Osteocyte (in vitro differentiated cells): ENCODE data around the gene ATP6V1G2. TPM values are rescaled to one million over a fixed set of nuclear protein-coding genes. Genes with fewer than 3 reads are reported as not detected.

ENCODE experiments used
- DNase-seq: peaks from one replicate; pipeline ENCODE4 v3.0.0; 2021; ENCODE audit warnings: mixed read lengths; ENCODE audit not compliant: unreplicated experiment; ENCODE audit errors: extremely low spot score
- H3K27ac Mint-ChIP-seq: one replicate; pipeline ENCODE4 v1.8.0; 2021; ENCODE audit warnings: mild to moderate bottlenecking, mixed read lengths; ENCODE audit not compliant: unreplicated experiment
- H3K27me3 Mint-ChIP-seq: one replicate; pipeline ENCODE4 v1.8.0; 2021; ENCODE audit warnings: mixed read lengths; ENCODE audit not compliant: unreplicated experiment
- H3K36me3 Mint-ChIP-seq: one replicate; pipeline ENCODE4 v1.8.0; 2021; ENCODE audit warnings: mixed read lengths; ENCODE audit not compliant: unreplicated experiment
- H3K4me1 Mint-ChIP-seq: one replicate; pipeline ENCODE4 v1.8.0; 2021; ENCODE audit warnings: mixed read lengths; ENCODE audit not compliant: unreplicated experiment
- H3K4me3 Mint-ChIP-seq: one replicate; pipeline ENCODE4 v1.8.0; 2021; ENCODE audit warnings: mild to moderate bottlenecking, moderate library complexity, mixed read lengths; ENCODE audit not compliant: unreplicated experiment
- H3K9me3 Mint-ChIP-seq: one replicate; pipeline ENCODE4 v1.8.0; 2021; ENCODE audit warnings: mixed read lengths; ENCODE audit not compliant: unreplicated experiment
- total RNA-seq: library from RNA; stranded (reverse); gene quantifications from 2 replicates; pipeline ENCODE4 v1.2.1, GENCODE V29; 2021
- TF ChIP-seq, protein P1 (sequence below): fragments of 200-600 bp; sonication (generic); IDR thresholded peaks from 2 replicates; pipeline ENCODE4 v1.5.0; 2021; ENCODE audit warnings: antibody characterized with exemption, mild to moderate bottlenecking, moderate library complexity

Gene ATP6V1G2
- total RNA-seq, 1 donor from 2014 or later = 9.0 TPM

GRCh38 chr6:31529329-31530150 is 16.9 kb downstream of the ATP6V1G2 start:
- Mint-ChIP-seq H3K36me3 (peaks cover 36% of the 10 kb centered on the region), H3K4me3 (no peak overlapping the region), H3K9me3 (no peaks in the 10 kb centered on the region), H3K27me3 (no peaks in the 10 kb centered on the region), H3K27ac (peak overlapping the region; percentile 44), H3K4me1 (peaks cover 8% of the 10 kb centered on the region)
- no peak for DNase-seq
- TF ChIP-seq, protein P1, sequence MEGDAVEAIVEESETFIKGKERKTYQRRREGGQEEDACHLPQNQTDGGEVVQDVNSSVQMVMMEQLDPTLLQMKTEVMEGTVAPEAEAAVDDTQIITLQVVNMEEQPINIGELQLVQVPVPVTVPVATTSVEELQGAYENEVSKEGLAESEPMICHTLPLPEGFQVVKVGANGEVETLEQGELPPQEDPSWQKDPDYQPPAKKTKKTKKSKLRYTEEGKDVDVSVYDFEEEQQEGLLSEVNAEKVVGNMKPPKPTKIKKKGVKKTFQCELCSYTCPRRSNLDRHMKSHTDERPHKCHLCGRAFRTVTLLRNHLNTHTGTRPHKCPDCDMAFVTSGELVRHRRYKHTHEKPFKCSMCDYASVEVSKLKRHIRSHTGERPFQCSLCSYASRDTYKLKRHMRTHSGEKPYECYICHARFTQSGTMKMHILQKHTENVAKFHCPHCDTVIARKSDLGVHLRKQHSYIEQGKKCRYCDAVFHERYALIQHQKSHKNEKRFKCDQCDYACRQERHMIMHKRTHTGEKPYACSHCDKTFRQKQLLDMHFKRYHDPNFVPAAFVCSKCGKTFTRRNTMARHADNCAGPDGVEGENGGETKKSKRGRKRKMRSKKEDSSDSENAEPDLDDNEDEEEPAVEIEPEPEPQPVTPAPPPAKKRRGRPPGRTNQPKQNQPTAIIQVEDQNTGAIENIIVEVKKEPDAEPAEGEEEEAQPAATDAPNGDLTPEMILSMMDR = no peak

- Mint-ChIP-seq H3K27ac (peak within 1 kb of the TSS; percentile 44), H3K4me1 (peaks cover 8% of the 10 kb centered on the region), H3K27me3 (no peaks in the 10 kb centered on the region), H3K4me3 (no peak within 1 kb of the TSS), H3K36me3 (peaks cover 30% of the 10 kb centered on the region), H3K9me3 (no peaks in the 10 kb centered on the region)
- no peak for DNase-seq
- TF ChIP-seq, protein P1 = no peak
Measured at GRCh38 chr6:31528821-31529328, 17.5 kb downstream of the ATP6V1G2 start, which contains the start of gene MCCD1. Gene MCCD1 (plus strand): TSS chr6:31528962. CDS start chr6:31529015, 53 bp downstream.

GRCh38 chr6:31528307-31528777 is 18.1 kb downstream of the ATP6V1G2 start:
- H3K4me3 Mint-ChIP-seq = no peak overlapping the region
- H3K9me3 Mint-ChIP-seq = no peaks in the 10 kb centered on the region
- H3K27me3 Mint-ChIP-seq = no peaks in the 10 kb centered on the region
- peaks cover 26% of the 10 kb centered on the region for H3K36me3 Mint-ChIP-seq
- H3K4me1 Mint-ChIP-seq = peaks cover 8% of the 10 kb centered on the region
- TF ChIP-seq, protein P1 = no peak
- DNase-seq = no peak
- peak overlapping the region; percentile 43 for H3K27ac Mint-ChIP-seq

DNA sequence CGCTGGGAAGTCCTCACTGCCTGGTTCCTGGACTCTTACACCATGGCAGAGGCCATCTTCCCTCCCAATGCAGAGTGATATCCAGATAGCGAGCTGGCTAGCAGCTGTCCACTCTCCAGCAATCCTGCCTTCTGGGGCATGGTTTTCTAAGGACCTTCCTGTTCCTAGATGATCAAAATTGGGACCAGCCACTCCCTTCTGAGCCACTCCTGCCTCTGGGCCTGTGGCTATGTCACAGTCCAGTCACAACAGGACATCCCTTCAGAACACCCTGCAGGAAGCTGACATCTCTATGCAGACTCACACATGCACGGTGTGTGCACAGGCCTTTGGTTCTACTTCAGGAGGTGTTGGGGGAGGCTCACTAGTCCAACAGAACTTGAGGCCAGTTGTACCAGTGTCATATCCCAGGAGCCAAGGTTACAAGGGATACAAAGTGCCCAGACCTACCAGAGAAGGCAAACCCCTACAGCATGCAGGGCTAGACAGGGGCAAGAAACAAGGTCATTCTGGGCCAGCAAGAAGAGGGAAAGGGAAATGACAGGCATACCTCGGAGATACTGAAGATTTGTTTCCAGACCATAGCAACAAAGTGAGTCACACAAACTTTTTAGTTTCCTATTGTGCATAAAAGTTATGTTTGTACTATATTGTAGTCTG is 20.3 kb downstream of the ATP6V1G2 start:
- TF ChIP-seq, protein P1 = no peak
- peaks cover 8% of the 10 kb centered on the region for H3K4me1 Mint-ChIP-seq
- no peak for DNase-seq
- peaks cover 11% of the 10 kb centered on the region for H3K36me3 Mint-ChIP-seq
- H3K4me3 Mint-ChIP-seq = no peak overlapping the region
- H3K27ac Mint-ChIP-seq = peak overlapping the region; percentile 21
- H3K27me3 Mint-ChIP-seq = peaks cover 11% of the 10 kb centered on the region
- no peaks in the 10 kb centered on the region for H3K9me3 Mint-ChIP-seq

DNA sequence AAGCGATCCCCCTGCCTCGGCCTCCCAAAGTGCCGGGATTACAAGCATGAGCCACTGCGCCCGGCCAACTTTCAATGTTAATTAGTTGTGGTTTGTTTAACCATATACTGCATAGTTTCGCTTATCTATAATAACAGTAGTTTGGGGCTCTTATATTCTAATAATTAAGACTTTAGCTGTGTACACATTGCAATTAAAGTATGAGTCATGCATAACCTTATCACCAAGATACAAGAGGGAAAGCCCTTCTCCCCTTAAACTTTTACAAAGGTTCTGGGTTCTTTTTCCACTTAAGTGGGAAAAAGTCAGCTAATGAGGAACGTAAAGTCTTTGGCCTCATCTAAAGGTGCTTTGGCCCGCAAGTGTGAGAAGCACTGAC is 20.9 kb downstream of the ATP6V1G2 start:
- no peaks in the 10 kb centered on the region for H3K9me3 Mint-ChIP-seq
- H3K27ac Mint-ChIP-seq = no peak overlapping the region
- H3K4me3 Mint-ChIP-seq = no peak overlapping the region
- peaks cover 6% of the 10 kb centered on the region for H3K36me3 Mint-ChIP-seq
- TF ChIP-seq, protein P1 = no peak
- H3K27me3 Mint-ChIP-seq = peaks cover 14% of the 10 kb centered on the region
- peaks cover 8% of the 10 kb centered on the region for H3K4me1 Mint-ChIP-seq
- DNase-seq = no peak
